ENCODE data around the gene ETNPPL.
A peak's percentile ranks its signal among the peaks of the same experiment; 100 is the strongest.

The ETNPPL gene

GRCh38 chr4:108775921-108776320 is 13.1 kb upstream of the ETNPPL start:
- no peaks in the 10 kb centered on the region for H3K27me3 ChIP-seq
- H3K4me1 ChIP-seq: peaks cover 0 to 9% (median 7%) of the 10 kb centered on the region in 4 donors
- no peak for DNase-seq
- H3K36me3 ChIP-seq: no peaks in the 10 kb centered on the region
- intact Hi-C loops (cut with DNase I; ENCODE audit: low total_unique reads): no loop called here
- no peak overlapping the region for H3K4me3 ChIP-seq
- TF ChIP-seq CTCF (IDR thresholded peaks at IDR 0.05): no peak
- no peak overlapping the region for H3K27ac ChIP-seq
- H3K9me3 ChIP-seq: no peaks in the 10 kb centered on the region

GRCh38 chr4:108774809-108775530 is 12.1 kb upstream of the ETNPPL start:
- Histone ChIP-seq H3K36me3 (no peaks in the 10 kb centered on the region), H3K9me3 (no peaks in the 10 kb centered on the region), H3K4me1 (peaks cover 0 to 9% (median 7%) of the 10 kb centered on the region in 4 donors), H3K4me3 (no peak overlapping the region), H3K27me3 (no peaks in the 10 kb centered on the region), H3K27ac (no peak overlapping the region)
- peak in 1 of 2 experiments; percentile 30 for TF ChIP-seq CTCF (IDR thresholded peaks at IDR 0.05)
- intact Hi-C loops (cut with DNase I; ENCODE audit: low total_unique reads): no loop called here
- DNase-seq: peak in 1 of 2 donors; percentile 73

- DNase-seq: no peak
- Histone ChIP-seq H3K27ac (no peak overlapping the region), H3K9me3 (no peaks in the 10 kb centered on the region), H3K4me1 (peaks cover 0 to 9% (median 7%) of the 10 kb centered on the region in 4 donors), H3K27me3 (peaks cover 0 to 3% of the 10 kb centered on the region in 2 donors), H3K4me3 (no peak overlapping the region), H3K36me3 (no peaks in the 10 kb centered on the region)
- intact Hi-C loops (cut with DNase I; ENCODE audit: low total_unique reads): no loop called here
- no peak for TF ChIP-seq CTCF (IDR thresholded peaks at IDR 0.05)
Observed at GRCh38 chr4:108772402-108772801, 9.5 kb upstream of the ETNPPL start.

GRCh38 chr4:108766058-108766457 is 3.2 kb upstream of the ETNPPL start:
- intact Hi-C loops (cut with DNase I; ENCODE audit: low total_unique reads): no loop called here
- no peak for TF ChIP-seq CTCF (IDR thresholded peaks at IDR 0.05)

GRCh38 chr4:108763986-108764385 is 1.1 kb upstream of the ETNPPL start:
- Histone ChIP-seq H3K4me1 (peaks cover 0 to 16% (median 8%) of the 10 kb centered on the region in 4 donors), H3K9me3 (peaks cover 0 to 4% (median 0%) of the 10 kb centered on the region in 3 donors), H3K27ac (no peak overlapping the region), H3K27me3 (peaks cover 0 to 12% of the 10 kb centered on the region in 2 donors), H3K36me3 (no peaks in the 10 kb centered on the region), H3K4me3 (no peak overlapping the region)
- DNase-seq: no peak
- TF ChIP-seq CTCF (IDR thresholded peaks at IDR 0.05): no peak
- intact Hi-C loops (cut with DNase I; ENCODE audit: low total_unique reads): no loop called here

More at GRCh38 chr4:108766058-108766457, 3.2 kb upstream of the ETNPPL start:
- Histone ChIP-seq H3K36me3 (no peaks in the 10 kb centered on the region), H3K9me3 (peaks cover 0 to 4% (median 0%) of the 10 kb centered on the region in 3 donors), H3K4me3 (no peak overlapping the region), H3K27me3 (peaks cover 0 to 12% of the 10 kb centered on the region in 2 donors), H3K27ac (no peak overlapping the region), H3K4me1 (peaks cover 0 to 16% (median 8%) of the 10 kb centered on the region in 4 donors)
- no peak for DNase-seq
